GM19324 (cell line): ENCODE measurements around the gene EYS.

Experiments
- ATAC-seq: cut with Tn5 transposase; IDR thresholded peaks from one replicate; pipeline ENCODE4 v1.9.1; 2021; ENCODE audit warnings: mild to moderate bottlenecking, moderate library complexity; ENCODE audit not compliant: unreplicated experiment, low FRiP score

EYS gene

DNA sequence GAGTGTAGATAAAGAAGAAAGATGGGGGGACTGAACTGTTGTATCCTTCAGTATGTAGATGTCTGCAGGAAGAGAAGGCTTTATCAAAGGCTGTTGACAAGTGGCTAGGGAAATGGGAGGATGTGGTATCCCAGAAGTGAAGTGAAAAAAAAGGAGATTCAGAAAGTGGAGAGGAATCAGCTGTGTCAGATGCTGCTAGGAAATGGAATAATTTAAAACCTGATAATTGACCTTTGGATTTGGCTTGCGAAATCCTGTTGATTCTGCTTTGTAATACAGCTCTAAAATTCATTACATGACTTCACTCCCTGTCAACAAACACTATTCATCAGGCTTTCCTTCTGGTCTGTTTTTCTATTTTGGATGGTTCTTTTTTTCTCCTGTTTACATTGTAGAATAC lies 2029.7 kb downstream of the EYS start:
- no peak for ATAC-seq

GRCh38 chr6:63676412-63677114 lies 2030.5 kb downstream of the EYS start:
- ATAC-seq: no peak

DNA sequence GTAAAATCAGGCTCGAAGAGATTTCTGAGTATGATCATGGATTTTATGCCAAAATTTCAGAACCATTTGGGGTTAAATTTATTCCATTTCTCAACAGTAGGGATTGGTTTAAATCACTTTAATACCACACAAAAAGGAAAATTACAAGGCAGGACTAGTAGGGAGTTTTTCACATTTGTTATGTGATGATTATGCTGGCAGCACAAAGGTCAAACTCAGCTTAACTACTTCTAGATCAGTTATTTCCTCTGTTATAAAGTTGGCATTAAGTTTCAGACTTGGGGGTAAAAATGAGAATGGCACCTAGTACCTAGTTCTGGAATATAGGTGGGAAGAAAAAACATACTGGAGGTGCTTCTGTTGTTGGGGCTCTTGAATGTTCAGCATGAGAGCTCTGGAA lies 2031.9 kb downstream of the EYS start:
- no peak for ATAC-seq

DNA sequence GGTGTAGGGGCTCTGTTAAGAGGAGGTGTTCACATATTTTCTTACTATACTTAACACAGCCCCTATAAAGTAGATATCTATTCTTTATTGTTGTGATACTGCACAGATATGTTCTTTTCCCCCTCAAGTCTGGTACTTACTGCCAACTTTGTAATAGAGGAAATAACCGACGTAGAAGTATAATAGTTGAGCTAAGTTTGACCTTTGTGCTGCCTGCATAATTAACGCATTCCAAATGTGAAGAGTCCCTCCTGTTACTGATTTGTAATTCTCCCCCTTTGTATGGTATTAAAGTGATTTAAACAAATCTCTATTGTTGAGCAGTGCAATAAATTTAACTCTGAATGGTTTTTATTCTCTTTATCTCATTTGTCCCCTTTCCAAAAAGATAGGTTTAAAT lies 2032.4 kb downstream of the EYS start:
- no peak for ATAC-seq

- no peak for ATAC-seq
Measured at GRCh38 chr6:63673692-63674091, 2033.3 kb downstream of the EYS start.

DNA sequence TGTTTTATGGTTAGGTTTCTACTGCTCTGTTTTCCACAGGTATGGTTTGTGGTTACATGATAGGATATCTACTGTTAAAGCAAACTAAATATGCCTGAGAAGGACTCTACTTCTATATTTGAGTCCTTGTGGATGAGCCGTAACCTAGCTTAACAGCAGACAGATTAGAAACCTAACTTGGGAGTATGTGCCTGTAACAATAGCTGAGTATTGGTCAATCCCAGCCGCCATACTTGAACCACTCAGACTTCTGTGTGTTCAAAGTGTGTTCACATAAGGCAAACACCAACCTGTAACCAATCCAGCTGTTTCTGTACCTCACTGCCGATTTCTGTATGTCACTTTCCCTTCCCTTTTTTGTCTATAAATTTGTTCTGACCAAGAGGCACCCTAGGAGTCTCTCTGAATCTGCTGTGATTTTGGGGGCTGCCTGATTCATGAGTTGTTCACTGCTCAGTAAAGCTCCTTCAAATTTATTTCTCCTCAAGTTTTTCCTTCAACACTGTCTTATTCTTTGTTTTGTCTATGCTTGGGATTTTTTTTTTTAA lies 2034.4 kb downstream of the EYS start:
- ATAC-seq: no peak

DNA sequence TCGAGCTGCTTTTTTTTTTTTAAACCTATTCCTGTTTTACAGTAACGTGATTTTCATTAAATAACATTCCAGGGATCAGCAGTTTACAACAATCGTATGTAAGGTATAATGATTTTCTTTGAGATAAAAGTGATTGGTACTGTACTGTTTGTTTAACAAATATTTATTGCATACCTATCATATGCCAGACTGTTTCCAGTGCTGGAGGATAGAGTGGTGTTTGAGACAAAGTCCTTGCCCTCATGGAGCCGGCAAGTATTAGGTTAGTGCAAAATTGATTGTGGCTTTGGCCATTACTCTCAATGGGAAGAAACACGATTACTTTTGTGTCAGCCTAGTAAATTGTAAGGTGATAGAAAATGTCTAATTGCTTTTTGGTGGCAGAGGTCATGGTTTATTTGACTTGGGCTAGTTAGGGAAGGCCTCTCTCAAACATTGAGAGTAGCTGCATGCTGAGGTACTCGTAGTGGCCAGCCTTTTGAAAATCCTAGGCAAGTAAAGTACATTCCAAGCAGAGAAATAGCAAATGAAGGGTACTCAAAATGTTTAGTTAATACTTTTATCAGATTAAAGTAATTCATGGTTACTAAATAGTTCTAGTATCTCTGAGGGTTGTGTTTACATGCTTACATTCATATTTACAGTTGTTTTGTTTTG lies 2035.8 kb downstream of the EYS start:
- no peak for ATAC-seq
